NCI-H82 treated with DMSO at 0.1 percent for 48 hours (cell line): ENCODE data around the gene KIF25.
"Not testable (repeated sequence)": the region's sequence is repeated elsewhere in the genome, so short reads cannot be mapped to it uniquely, and the experiment has no call there.

Experiments
- DNase-seq: peaks from one replicate; lab custom pipeline; 2025; ENCODE audit not compliant: unreplicated experiment; lab: John Stamatoyannopoulos, UW

Gene KIF25

DNA sequence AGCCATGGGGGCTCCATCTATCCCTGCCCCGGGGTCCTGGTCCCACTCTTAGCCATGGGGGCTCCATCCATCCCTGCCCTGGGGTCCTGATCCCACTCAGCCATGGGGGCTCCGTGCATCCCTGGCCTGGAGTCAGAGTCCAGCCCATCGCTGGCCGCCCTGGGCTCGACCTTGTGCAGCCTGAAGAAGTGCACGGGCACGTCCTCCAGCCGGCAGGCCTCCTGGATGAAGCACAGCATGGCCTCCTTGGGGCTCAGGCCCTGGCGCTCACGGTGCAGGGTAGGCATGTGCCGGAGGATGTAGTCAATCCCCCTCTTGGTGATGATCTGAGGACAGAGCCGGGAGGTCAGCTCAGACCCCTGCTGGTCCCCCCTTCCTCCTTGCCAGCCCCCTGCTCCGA lies 66.0 kb downstream of the KIF25 start:
- no peak for DNase-seq

DNA sequence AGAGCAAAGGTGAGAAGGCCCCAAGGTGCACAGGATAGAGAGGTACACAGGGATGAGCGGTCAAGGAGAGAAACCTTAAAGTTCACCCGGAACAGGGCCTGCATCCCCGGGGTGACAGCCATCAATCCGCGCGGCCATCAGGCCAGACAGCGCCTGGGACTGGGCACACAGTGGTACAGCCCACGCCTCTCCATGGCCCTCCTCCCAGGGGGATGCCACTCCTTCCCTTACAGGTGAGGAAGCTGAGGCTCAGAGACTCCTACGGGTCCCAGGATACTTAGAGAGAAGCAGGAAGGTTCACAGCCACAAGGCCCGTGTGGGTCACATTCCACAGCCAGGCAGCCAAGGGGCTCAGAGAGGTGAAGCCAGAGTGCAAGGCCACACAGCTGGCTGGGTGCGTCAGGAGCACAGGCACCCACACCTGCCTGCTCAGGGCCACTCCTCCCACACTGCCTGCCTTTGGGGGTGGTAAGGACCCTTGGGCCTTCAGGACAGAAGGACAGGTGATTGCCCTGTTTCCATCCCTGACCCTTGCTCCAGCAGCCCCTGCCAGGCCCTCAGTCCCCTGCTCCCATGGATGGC lies 66.8 kb downstream of the KIF25 start:
- no peak for DNase-seq

DNA sequence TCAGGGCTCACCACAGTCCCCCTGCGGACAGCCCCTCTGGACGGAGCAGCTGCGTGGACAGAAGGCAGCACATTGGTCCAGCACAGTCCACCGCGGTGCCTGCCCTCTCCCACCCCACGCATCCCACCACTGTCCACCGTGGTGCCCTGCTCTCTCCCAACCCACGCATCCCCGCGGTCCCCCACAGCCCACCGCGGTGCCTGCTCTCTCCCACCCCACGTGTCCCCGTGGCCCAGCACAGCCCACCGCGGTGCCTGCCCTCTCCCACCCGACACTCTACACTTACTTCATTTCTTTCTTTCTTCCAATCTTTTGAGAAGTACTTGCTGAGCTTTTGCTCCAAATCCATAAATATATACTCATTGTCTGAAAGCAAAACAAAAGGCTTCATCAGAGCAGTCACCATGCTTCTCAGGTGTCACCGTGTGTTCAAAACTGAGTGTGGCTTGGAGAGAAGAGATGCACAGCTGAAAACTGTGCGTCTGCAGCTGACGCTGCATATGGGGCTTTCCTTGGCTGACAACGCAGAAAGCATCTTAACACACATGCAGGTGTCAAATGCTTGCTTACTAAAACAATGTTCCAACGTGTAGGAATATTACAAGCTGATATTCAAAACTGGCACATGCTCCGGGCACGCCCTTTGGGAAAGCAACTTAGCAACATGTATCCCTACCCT lies 69.7 kb downstream of the KIF25 start:
- DNase-seq: no peak

DNA sequence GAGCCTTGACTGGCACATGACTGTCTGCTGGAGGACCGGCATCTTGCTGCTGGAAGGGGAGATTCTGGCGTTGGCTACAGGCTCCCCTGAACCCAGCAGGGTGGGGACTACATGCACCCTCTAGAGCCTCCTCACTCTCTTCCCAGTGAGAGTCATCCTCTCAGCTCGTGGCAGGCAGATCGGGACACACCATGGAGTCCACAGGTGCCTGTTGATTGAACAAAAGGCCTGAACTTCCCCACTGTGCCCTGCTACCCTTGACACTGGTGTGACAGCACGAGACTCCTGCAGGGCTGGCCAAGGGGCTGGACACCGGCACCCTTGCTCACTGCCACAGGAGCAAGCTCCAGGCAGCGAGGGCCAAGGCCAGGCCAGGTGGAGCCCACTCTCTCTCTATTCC lies 73.3 kb downstream of the KIF25 start:
- no peak for DNase-seq

DNA sequence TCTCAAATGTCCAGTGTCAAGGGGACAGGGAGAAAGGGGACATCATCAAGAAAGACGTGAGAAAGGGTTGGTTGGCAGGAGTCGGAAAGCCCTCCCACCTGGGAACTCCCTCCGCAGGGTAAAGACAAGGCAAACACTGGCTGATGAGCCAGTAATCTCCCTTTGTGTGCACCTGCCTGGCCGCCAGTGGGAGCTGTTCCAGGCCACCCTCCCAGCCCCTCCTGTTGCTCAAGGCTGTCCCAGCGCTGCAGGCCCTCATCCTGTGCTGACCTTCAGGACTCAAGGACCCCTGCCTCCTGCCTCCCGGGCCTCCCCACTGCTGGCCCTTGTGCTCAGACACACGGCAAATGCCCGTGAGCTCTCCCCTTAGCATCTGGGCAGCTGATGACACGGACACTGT lies 74.1 kb downstream of the KIF25 start:
- DNase-seq: no peak

DNA sequence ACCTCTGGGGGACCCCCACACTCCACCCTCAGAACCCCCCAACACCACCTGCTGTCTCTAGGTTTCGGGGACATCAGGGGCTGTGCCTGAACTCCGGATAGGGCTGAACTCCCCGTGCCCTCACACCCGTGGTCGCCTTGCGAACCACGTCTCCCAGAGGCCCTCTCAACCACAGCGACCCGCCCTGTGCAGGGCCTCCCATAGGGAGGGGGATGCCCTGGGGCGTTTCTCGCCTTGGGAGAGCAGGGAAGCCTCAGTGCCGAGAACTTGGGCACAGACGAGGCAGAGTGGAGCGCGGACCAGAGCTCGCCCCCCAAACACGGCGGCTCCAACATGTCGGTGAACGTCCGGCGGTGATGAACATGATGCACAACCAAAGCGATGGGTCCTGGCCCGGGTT lies 74.8 kb downstream of the KIF25 start:
- DNase-seq: no peak

DNA sequence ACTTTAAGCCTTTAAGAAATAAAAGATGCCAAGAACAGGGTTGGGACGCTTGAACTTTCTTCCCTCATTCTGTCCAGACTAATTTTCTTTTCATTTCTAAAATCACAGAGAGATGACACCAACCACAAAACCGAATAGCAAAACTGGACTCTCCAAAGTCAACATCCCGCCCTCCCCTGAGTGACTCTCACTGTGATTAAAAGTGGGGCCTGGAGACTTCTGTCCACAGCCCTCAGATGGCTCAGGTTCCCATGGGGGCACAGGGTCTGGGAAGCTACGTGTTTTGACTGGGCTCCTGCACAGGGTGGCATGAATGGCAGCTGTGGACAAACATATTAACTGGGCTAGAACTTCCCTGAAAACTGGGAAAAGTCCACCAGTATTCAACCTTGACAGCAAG lies 75.3 kb downstream of the KIF25 start:
- DNase-seq: no peak

DNA sequence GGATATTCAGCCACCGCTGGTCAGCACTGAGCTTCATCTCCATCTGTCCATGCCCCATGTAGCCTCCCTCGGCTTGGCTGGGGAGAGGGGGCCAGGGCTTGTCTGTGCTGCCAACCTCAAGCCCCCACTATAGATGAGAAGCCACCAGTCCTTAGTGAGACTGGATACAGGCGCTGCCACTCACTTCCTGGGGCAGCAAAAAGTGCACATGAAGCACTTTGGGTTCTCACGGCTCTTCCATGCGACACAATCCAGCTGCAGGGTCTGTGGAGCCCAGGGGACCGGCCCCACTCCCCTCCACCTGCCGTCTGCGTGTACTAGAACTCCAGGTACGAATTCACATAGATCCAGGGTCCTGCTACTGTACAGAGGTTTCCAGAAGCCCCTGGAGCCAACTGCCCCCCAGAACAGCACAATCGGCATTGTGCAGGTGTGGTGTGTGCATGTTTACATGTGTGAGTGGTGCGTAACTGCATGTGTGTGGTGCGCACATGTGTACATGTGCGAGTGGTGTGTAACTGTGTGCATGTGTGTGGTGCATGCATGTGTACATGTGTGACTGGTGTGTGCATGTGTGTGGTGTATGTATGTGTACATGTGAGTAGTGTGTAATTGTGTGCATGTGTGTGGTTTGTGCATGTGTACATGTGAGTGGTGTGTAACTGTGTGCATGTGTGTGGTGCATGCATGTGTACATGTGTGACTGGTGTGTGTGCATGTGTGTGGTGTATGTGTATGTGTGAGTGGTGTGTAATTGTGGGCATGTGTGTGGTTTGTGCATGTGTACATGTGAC lies 76.7 kb downstream of the KIF25 start:
- no peak for DNase-seq

DNA sequence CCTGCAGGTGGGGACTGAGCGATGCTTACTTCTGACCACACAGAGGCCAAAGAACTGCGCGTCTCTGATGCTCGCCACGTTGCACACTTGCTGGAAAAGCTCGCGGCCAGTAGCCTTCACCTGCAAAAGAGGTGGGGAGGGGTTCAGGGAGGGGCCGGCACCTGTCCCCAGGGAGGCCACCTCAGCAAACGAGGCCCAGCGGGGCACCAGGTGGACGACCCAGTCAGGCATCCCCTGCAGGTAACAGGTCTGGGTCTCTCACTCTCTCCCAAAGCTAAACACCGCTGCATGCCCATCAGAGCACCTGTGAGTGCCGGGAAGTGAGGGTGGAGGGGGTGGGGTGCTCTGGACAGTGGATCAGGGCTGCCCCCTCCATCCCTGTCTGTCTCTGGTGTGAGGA lies 77.7 kb downstream of the KIF25 start:
- no peak for DNase-seq

DNA sequence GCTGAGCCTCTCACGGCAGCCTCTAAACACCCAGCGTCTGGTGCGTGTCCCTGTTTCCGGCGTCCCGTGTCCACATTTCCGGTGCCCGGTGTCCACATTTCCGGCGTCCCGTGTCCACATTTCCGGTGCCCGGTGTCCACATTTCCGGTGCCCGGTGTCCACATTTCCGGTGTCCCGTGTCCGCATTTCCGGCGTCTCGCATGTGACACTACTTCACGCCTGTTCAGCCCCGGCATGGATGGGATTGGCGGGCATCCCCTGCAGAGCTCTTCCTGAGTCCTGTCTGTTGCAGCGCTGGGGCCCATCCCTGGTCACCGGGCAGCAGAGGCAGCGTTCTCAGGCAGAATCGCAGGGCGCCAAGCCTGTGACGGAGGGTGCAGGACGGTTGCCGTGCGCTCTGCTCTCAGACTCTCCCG lies 78.3 kb downstream of the KIF25 start:
- no peak for DNase-seq

DNA sequence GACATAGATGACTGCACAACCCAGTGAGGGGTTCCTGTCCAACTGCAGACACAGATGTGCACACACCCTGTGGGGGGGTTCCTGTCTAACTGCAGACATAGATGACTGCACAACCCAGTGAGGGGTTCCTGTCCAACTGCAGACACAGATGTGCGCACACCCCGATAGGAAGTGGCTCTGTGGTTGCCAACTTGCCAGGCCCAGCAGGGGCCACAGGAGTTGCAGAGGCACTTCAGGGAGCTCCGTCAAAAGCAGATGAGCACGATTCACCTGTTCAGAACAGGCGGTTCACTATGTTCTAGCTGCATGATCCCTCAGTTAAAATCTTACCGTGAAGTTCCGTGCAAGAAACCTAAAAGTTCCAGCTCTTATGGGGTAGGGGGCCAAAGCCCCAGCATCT lies 79.9 kb downstream of the KIF25 start:
- not testable (repeated sequence) for DNase-seq

DNA sequence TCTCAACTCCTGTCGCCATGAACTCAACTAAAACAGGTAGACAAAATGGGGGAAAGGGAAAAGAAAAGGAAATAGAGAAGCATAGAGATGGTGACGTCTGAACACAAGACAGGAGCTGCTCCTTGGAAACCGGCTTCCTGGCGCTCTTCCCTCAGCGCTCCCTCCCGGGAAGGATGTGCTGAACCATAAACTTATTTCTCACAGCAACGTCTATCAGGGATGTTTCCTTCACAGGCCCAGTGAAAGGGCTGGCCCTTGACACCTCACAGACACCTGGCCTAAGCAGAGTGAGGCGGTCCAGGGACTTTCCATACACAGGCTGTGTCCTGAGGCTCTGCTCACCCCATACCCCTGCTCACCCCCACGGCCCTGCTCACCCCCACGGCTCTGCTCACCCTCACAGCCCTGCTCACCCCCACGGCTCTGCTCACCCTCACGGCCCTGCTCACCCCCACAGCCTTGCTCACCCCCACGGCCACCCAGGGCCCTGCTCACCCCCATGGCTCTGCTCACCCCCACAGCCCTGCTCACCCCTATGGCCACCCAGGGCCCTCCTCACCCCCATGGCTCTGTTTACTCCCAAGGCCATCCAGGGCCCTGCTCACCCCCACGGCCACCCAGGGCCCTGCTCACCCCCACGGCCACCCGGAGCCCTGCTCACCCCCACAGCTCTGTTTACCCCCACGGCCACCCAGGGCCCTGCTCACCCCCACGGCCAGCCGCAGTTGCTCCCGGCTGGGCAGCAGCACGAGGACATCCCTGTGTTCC lies 80.9 kb downstream of the KIF25 start:
- no peak for DNase-seq

DNA sequence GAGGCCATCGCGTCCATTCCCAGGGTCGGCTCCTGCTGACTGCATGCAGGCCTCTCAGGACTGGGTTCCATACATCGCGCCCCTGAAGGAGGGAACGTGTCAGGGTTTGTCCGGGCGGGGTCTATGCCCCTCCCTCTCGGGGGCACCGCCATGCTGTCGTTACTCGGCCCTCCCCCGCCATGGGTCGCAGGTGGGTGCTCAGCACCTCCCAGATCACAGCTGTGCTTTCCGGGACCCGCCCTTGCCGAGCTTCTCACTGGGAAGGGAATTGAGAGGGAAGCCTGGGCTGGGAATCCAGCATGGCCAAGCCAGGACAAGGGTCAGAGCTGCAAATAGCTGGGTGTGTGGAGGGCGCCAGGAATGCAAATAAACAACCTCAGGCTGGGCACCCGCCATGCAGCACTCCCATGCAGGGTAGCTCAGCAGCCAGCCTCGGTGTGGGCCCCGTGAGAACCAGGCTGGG lies 81.5 kb downstream of the KIF25 start, which contains the start of gene FRMD1:
Gene FRMD1, minus strand, starts transcription at position 270 of the 463 bp plus-strand sequence. Its CDS starts 118 bp downstream, at position 152.
- DNase-seq: no peak

DNA sequence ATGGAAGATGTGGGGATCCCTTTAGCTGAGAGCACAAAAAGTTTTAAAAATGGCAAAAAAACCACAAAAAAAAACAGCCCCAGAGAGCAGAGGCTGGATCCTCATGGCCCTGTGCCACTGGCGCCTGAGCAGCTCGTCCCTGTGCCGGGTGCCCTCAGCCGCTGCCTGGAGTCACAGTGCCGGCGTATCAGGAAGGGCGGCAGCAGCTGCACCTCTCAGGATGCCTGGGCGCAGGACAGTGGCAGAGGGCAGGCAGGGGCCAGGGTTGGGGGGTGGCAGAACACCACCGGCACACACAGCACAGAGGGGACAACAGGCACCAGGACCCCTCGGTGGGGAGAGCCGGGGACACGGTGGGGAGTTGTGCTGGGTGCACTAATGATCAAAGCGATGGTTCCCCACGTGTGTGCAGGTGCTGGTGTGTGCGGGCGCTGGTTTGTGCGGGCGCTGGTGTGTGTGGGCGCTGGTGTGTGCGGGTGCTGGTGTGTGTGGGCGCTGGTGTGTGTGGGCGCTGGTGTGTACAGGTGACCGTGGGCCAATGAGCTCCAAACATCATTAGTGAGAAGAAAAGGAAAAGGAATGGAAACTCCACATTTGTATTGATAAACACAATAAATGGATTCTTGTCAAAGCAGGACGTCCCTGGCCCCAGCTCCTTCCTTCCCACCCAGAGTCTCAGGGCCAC lies 83.1 kb downstream of the KIF25 start:
- no peak for DNase-seq

DNA sequence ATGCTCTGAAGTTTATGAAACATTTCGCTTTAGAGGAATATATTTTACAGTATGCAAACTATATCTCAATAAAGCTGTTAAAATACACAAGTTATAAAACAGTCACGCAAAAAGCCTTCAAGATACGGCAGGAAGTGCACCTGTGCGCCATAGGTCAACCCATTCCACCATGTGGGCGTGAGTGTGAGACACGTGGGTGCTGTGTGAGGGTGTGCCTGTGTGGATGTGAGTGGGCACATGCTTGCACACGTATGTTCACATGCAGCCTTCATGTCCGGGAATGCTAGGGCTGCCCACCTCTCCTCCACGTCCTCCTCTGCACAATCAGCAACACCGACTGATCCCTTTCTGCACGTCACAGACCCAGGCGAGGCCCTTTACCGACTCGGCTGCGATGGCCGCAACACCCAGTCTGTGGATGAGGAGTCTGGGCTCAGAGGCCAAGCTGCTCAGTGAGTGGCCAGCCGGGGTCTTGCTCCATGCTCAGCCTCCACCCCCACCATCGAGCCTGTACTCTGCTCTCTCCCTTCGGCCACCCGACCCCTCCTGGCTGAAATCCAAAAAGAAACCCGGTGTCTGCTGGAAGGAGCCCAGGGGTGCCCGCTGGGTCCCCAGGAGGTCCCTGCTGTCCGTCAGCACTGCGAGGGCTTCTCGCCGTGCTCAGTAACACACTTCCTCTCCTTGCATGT lies 84.5 kb downstream of the KIF25 start:
- no peak for DNase-seq

DNA sequence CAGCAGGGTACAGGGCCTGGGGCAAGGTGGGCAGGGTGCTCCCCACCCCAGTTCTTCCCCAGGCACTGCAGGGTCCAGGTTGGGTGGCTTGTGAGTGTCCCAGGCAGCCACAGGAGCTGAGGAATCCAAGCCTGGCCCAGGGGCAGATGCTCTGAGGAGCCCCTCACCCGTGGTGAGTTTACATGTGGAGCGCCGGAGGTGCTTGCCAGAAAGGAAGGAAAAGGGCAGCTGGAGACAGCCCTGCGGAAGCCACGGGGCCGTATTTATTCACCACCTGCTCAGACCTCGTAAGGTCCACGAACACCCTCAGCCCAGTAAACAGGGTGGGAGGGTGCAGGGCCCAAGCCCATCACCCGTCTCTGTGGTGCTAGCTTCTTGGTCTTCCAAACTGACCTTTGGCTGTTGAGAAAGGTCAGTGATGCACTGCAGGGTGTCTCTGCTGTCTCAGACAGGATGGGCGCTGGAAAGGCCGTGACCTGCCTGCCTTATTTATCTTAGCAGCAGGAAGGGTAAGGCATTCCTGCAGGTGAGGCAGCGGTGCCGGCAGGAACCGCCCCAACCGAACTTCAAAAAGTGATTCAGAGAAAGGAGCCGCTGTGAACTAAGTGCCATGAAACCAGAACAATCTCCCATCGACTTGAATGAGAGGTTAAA lies 85.5 kb downstream of the KIF25 start:
- DNase-seq: no peak

DNA sequence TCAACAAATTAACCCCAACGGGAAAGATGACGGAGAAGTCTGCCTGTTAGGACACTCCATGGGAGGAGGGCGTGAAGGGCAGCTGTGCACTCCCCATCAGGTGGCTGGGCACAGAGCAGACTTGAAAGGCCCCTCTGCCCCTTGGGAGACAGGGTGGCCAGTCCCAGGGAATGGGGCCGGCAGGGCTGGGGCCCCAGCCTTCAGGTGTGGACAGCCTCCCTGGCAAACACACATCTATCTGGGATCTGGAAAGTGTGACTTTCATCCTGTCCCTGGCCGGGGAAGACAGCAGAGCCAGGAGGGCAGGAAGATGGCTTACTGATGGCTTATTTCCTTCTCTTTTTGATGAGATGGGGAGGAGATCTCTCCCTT lies 86.0 kb downstream of the KIF25 start:
- no peak for DNase-seq

DNA sequence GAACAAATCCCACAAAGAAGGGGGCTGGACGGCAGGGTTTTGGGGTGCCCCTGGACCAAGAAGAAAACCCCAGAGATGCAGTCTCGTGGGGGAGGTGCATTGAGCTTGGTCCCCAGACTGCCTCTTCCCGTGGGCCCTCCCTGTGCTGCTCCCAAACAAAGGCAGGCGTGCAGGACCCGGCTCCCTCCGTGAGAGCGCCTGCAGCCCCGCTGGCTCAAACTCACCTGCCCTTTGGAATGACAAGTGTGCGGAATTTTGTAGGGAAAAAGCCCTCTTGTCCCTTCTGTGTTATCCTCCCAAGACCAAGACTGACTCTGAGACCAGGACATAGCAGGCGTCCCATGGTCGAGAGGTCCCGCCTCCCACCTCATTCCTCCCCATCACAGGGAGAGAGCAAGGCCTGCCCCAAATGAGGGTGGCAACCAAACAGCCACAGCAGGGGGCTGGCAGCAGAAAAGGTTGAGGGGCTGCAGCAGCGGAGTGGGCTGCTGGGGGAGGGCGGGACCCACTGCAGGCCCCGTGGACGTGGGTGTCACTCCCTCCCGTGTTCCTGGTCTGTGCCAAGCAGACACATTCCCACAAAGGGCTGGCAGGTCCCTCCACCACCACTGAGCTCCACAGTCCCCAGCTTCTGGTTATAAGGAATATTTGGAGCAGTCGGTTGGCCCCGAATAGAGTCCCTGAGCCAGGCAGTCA lies 87.1 kb downstream of the KIF25 start:
- no peak for DNase-seq

DNA sequence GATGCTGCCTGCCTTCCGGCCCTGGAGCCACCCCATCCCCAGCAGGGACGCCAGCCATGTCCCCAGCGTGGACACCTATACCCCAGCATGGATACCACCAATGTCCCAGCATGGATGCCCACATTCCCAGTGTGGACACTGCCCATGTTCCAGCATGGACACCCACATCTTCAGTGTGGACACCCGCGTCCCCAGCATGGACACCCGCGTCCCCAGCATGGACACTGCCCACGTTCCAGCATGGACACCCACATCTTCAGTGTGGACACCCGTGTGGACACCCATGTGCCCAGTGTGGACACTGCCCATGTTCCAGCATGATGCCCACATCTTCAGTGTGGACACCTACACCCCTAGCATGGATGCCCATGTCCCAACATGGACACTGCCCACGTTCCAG lies 88.6 kb downstream of the KIF25 start:
- DNase-seq: no peak
